H9 (cell line): ENCODE data around the gene SLC39A7. TPM values are rescaled to one million over a fixed set of nuclear protein-coding genes. Genes with fewer than 3 reads are reported as not detected.

Experiments
- DNase-seq: peaks from one replicate; pipeline ENCODE4 v3.0.0-alpha.2; 2017
- H2AFZ ChIP-seq: one replicate; pipeline ENCODE4 v1.6.1; 2013; ENCODE audit warnings: mild to moderate bottlenecking, low read length, control low read depth, moderate library complexity
- H2AK5ac ChIP-seq: 2 replicates; pipeline ENCODE4 v1.6.1; 2013; ENCODE audit warnings: low read length, control low read depth, mixed read lengths; ENCODE audit not compliant: insufficient read length
- H2BK120ac ChIP-seq: one replicate; pipeline ENCODE4 v1.6.1; 2013; ENCODE audit warnings: low read depth, mild to moderate bottlenecking, low read length, control low read depth, inconsistent platforms; ENCODE audit not compliant: poor library complexity, severe bottlenecking
- H2BK12ac ChIP-seq: 2 replicates; pipeline ENCODE4 v1.6.1; 2013; ENCODE audit warnings: low read length, control low read depth, mixed read lengths, low read depth; ENCODE audit not compliant: insufficient read length
- H2BK15ac ChIP-seq: 2 replicates; pipeline ENCODE4 v1.6.1; 2013; ENCODE audit warnings: low read depth, low read length, control low read depth
- H2BK20ac ChIP-seq: one replicate; pipeline ENCODE4 v1.6.1; 2013; ENCODE audit warnings: low read depth, mild to moderate bottlenecking, low read length, control low read depth, inconsistent platforms; ENCODE audit not compliant: poor library complexity, severe bottlenecking
- H2BK5ac ChIP-seq: 2 replicates; pipeline ENCODE4 v1.6.1; 2013; ENCODE audit warnings: low read length, control low read depth, mixed read lengths; ENCODE audit not compliant: insufficient read length
- H3K14ac ChIP-seq: 2 replicates; pipeline ENCODE4 v1.6.1; 2013; ENCODE audit warnings: low read length, control low read depth; ENCODE audit not compliant: insufficient read depth
- H3K18ac ChIP-seq: 2 replicates; pipeline ENCODE4 v1.6.1; 2013; ENCODE audit warnings: low read depth, mild to moderate bottlenecking, mixed read lengths, low read length, control low read depth; ENCODE audit not compliant: insufficient read length
- H3K23ac ChIP-seq: 2 replicates; pipeline ENCODE4 v1.6.1; 2013; ENCODE audit warnings: low read length, control low read depth, mixed read lengths, low read depth; ENCODE audit not compliant: insufficient read length
- H3K23me2 ChIP-seq: 2 replicates; pipeline ENCODE4 v1.6.1; 2013; ENCODE audit warnings: low read depth, mild to moderate bottlenecking, mixed read lengths, low read length, control low read depth; ENCODE audit not compliant: insufficient read length, poor library complexity, severe bottlenecking
- H3K27ac ChIP-seq: 2 replicates; pipeline ENCODE4 v1.5.1; 2013; ENCODE audit warnings: low read length, control low read depth, mixed read lengths, low read depth; ENCODE audit not compliant: insufficient read length
- H3K27me3 ChIP-seq: 2 replicates; pipeline ENCODE4 v1.6.1; 2013; ENCODE audit warnings: low read length, control low read depth, inconsistent platforms; ENCODE audit not compliant: insufficient read depth
- H3K4ac ChIP-seq: 2 replicates; pipeline ENCODE4 v1.6.1; 2013; ENCODE audit warnings: low read depth, mild to moderate bottlenecking, control low read depth, inconsistent platforms, low read length, moderate library complexity
- H3K4me1 ChIP-seq: 2 replicates; pipeline ENCODE4 v1.6.1; 2013; ENCODE audit warnings: low read length, control low read depth, inconsistent platforms; ENCODE audit not compliant: insufficient read depth
- H3K4me2 ChIP-seq: 2 replicates; pipeline ENCODE4 v1.6.1; 2013; ENCODE audit warnings: low read length, control low read depth, mixed read lengths; ENCODE audit not compliant: insufficient read length, insufficient read depth
- H3K56ac ChIP-seq: 2 replicates; pipeline ENCODE4 v1.6.1; 2013; ENCODE audit warnings: low read depth, mild to moderate bottlenecking, mixed read lengths, low read length, control low read depth; ENCODE audit not compliant: insufficient read length
- H3K79me1 ChIP-seq: 2 replicates; pipeline ENCODE4 v1.6.1; 2013; ENCODE audit warnings: low read depth, mild to moderate bottlenecking, moderate library complexity, low read length, control low read depth, inconsistent platforms; ENCODE audit not compliant: insufficient read depth, poor library complexity, severe bottlenecking
- H3K79me2 ChIP-seq: 2 replicates; pipeline ENCODE4 v1.6.1; 2013; ENCODE audit warnings: low read length, control low read depth, inconsistent platforms; ENCODE audit not compliant: insufficient read depth
- H3K9ac ChIP-seq: 2 replicates; pipeline ENCODE4 v1.6.1; 2013; ENCODE audit warnings: low read length, control low read depth, mixed read lengths; ENCODE audit not compliant: insufficient read length; ENCODE audit errors: extremely low read depth
- H3K9me3 ChIP-seq: one replicate; pipeline ENCODE4 v1.6.1; 2013; ENCODE audit warnings: low read depth, low read length, inconsistent platforms; ENCODE audit not compliant: control insufficient read depth
- H3T11ph ChIP-seq: one replicate; pipeline ENCODE4 v1.6.1; 2013; ENCODE audit warnings: mild to moderate bottlenecking, low read length, control low read depth, inconsistent platforms
- H4K20me1 ChIP-seq: one replicate; pipeline ENCODE4 v1.6.1; 2013; ENCODE audit not compliant: control insufficient read depth, insufficient read length, insufficient read depth
- H4K5ac ChIP-seq: 2 replicates; pipeline ENCODE4 v1.6.1; 2013; ENCODE audit warnings: low read depth, mild to moderate bottlenecking, mixed read lengths, low read length, control low read depth; ENCODE audit not compliant: insufficient read length
- H4K8ac ChIP-seq: replicated peaks from 2 replicates; pipeline ENCODE4 v1.6.1; 2013; ENCODE audit warnings: low read length, control low read depth, mixed read lengths, low read depth; ENCODE audit not compliant: insufficient read length
- H4K91ac ChIP-seq: 2 replicates; pipeline ENCODE4 v1.6.1; 2013; ENCODE audit warnings: low read depth, mild to moderate bottlenecking, moderate library complexity, mixed read lengths, low read length, control low read depth; ENCODE audit not compliant: insufficient read length
- H3K27ac Mint-ChIP-seq, 3 experiments: 2 replicates in 2 of 3; 3 replicates in 1 of 3; pipeline ENCODE4 v1.8.0; 2020 to 2021; ENCODE audit warnings: mixed read lengths in 3 of 3, mild to moderate bottlenecking in 1 of 3, moderate library complexity in 1 of 3
- H3K27me3 Mint-ChIP-seq: 2 replicates; pipeline ENCODE4 v1.8.0; 2021; ENCODE audit warnings: low read depth, mild to moderate bottlenecking, moderate library complexity, mixed read lengths
- H3K36me3 Mint-ChIP-seq, 3 experiments: 2 replicates in 2 of 3; 3 replicates in 1 of 3; pipeline ENCODE4 v1.8.0; 2020 to 2021; ENCODE audit warnings: low read depth in 3 of 3, mixed read lengths in 3 of 3; ENCODE audit not compliant: insufficient read depth in 1 of 3
- H3K4me1 Mint-ChIP-seq, 2 experiments: 2 replicates each; pipeline ENCODE4 v1.8.0; 2020; ENCODE audit warnings: mixed read lengths in 2 of 2
- H3K4me3 Mint-ChIP-seq, 2 experiments: 2 replicates in 1 of 2; 3 replicates in 1 of 2; pipeline ENCODE4 v1.8.0; 2020 to 2021; ENCODE audit warnings: mild to moderate bottlenecking in 2 of 2, mixed read lengths in 2 of 2, moderate library complexity in 1 of 2
- H3K9me3 Mint-ChIP-seq, 2 experiments: 2 replicates in 1 of 2; 3 replicates in 1 of 2; pipeline ENCODE4 v1.8.0; 2020; ENCODE audit warnings: mild to moderate bottlenecking in 2 of 2, mixed read lengths in 2 of 2, moderate library complexity in 1 of 2
- CTCF ChIP-seq: fragments of 200-600 bp; sonication (generic); conservative IDR thresholded peaks from 3 replicates; pipeline ENCODE4 v1.8.0; 2021; ENCODE audit warnings: antibody characterized with exemption, mild to moderate bottlenecking
- WGBS: extraction: QIAGEN DNeasy Blood & Tissue Kit; methylation state at CpG from one replicate; pipeline ENCODE4 v1.1.7; 2013; ENCODE audit warnings: missing lambda C conversion rate, low lambda C conversion rate, mixed read lengths; ENCODE audit not compliant: insufficient read length; ENCODE audit errors: extremely low coverage; 5-methylcytosine and 5-hydroxymethylcytosine counted together
- total RNA-seq: library from RNA; stranded (reverse); gene quantifications from 2 replicates; pipeline ENCODE4 v1.2.1, GENCODE V29; 2021

Gene SLC39A7
- total RNA-seq, 1 experiment from 2014 or later: 107 TPM

GRCh38 chr6:33251395-33252012 is 50.8 kb downstream of the SLC39A7 start:
- Histone ChIP-seq H3K56ac (no peak overlapping the region), H3K9ac (no peak overlapping the region), H2BK12ac (no peak overlapping the region), H2BK15ac (no peak overlapping the region), H4K20me1 (no peaks in the 10 kb centered on the region), H2BK120ac (no peak overlapping the region), H4K91ac (no peak overlapping the region), H3K23me2 (peaks cover 17% of the 10 kb centered on the region), H3K23ac (no peak overlapping the region), H3T11ph (no peak overlapping the region), H3K9me3 (no peaks in the 10 kb centered on the region), H4K8ac (no peak overlapping the region), H2BK5ac (no peak overlapping the region), H3K4me2 (no peak overlapping the region), H2AFZ (no peak overlapping the region), H2BK20ac (no peak overlapping the region), H3K14ac (no peak overlapping the region), H3K79me1 (no peaks in the 10 kb centered on the region), H3K27ac (no peak overlapping the region), H3K4ac (no peak overlapping the region), H3K18ac (no peak overlapping the region), H3K27me3 (no peaks in the 10 kb centered on the region; the same call in 1 of the 2 replicates), H4K5ac (no peak overlapping the region), H3K4me1 (no peaks in the 10 kb centered on the region; the same call in 1 of the 2 replicates), H2AK5ac (no peak overlapping the region), H3K79me2 (no peaks in the 10 kb centered on the region)
- Mint-ChIP-seq H3K27me3 (peaks cover 23% of the 10 kb centered on the region), H3K9me3 (no peaks in the 10 kb centered on the region; a peak in 1 of 5 replicates), H3K36me3 (peaks cover 10 to 29% (median 23%) of the 10 kb centered on the region in 3 experiments; a peak in 6 of 7 replicates), H3K4me3 (no peak overlapping the region; a peak in 1 of 5 replicates), H3K27ac (no peak overlapping the region), H3K4me1 (peaks cover 20 to 24% of the 10 kb centered on the region in 2 experiments)
- no peak for TF ChIP-seq CTCF
- WGBS: 100% methylated on average over 3 of the region's 6 CpGs
- no peak for DNase-seq
